Trophoblast cell (in vitro differentiated cells and primary cell): ENCODE results near the gene HOMER2.

Source experiments
- DNase-seq, 2 donors: peaks; one replicate each; pipeline ENCODE4 v3.0.0-alpha.2; 2016
- H2AFZ ChIP-seq: 2 replicates; pipeline ENCODE4 v1.6.1; 2013; ENCODE audit warnings: low read length, moderate library complexity, mild to moderate bottlenecking; ENCODE audit not compliant: insufficient read depth, poor library complexity
- H2AK5ac ChIP-seq: 2 replicates; pipeline ENCODE4 v1.6.1; 2013; ENCODE audit warnings: mild to moderate bottlenecking, low read length
- H2BK120ac ChIP-seq: 2 replicates; pipeline ENCODE4 v1.6.1; 2013; ENCODE audit warnings: low read length, mild to moderate bottlenecking, moderate library complexity; ENCODE audit not compliant: insufficient read depth, poor library complexity
- H2BK12ac ChIP-seq: 2 replicates; pipeline ENCODE4 v1.6.1; 2013; ENCODE audit warnings: mild to moderate bottlenecking, low read length, moderate library complexity
- H2BK5ac ChIP-seq: 2 replicates; pipeline ENCODE4 v1.6.1; 2013; ENCODE audit warnings: low read length, low read depth, moderate library complexity, mild to moderate bottlenecking; ENCODE audit not compliant: poor library complexity
- H3K14ac ChIP-seq: 2 replicates; pipeline ENCODE4 v1.6.1; 2013; ENCODE audit warnings: mild to moderate bottlenecking, low read length
- H3K18ac ChIP-seq: 2 replicates; pipeline ENCODE4 v1.6.1; 2013; ENCODE audit warnings: mild to moderate bottlenecking, low read length
- H3K23ac ChIP-seq: 2 replicates; pipeline ENCODE4 v1.6.1; 2013; ENCODE audit warnings: low read length
- H3K27ac ChIP-seq: 2 replicates; pipeline ENCODE4 v1.5.1; 2013; ENCODE audit warnings: low read depth, mild to moderate bottlenecking, inconsistent platforms, low read length, moderate library complexity
- H3K27me3 ChIP-seq: 2 replicates; pipeline ENCODE4 v1.6.1; 2013; ENCODE audit warnings: inconsistent platforms, mild to moderate bottlenecking, low read length, moderate library complexity; ENCODE audit not compliant: insufficient read depth
- H3K36me3 ChIP-seq, 2 experiments: 1 replicate in 1 of 2; 2 replicates in 1 of 2; pipeline ENCODE4 v1.6.1; 2013; ENCODE audit warnings: low read length in 2 of 2, mild to moderate bottlenecking in 2 of 2, moderate library complexity in 1 of 2; ENCODE audit not compliant: insufficient read depth in 2 of 2, control insufficient read depth in 1 of 2
- H3K4ac ChIP-seq: 2 replicates; pipeline ENCODE4 v1.6.1; 2013; ENCODE audit warnings: low read depth, mild to moderate bottlenecking, low read length, moderate library complexity
- H3K4me1 ChIP-seq, 2 experiments: 1 replicate in 1 of 2; 2 replicates in 1 of 2; pipeline ENCODE4 v1.6.1; 2013; ENCODE audit warnings: low read length in 2 of 2, mild to moderate bottlenecking in 2 of 2, moderate library complexity in 1 of 2; ENCODE audit not compliant: insufficient read depth in 2 of 2, control insufficient read depth in 1 of 2
- H3K4me2 ChIP-seq: 2 replicates; pipeline ENCODE4 v1.6.1; 2013; ENCODE audit warnings: inconsistent platforms, mild to moderate bottlenecking, low read length, moderate library complexity
- H3K4me3 ChIP-seq: 2 replicates; pipeline ENCODE4 v1.5.1; 2013; ENCODE audit warnings: mild to moderate bottlenecking, low read depth, low read length, inconsistent platforms
- H3K79me1 ChIP-seq: one replicate; pipeline ENCODE4 v1.6.1; 2013; ENCODE audit warnings: low read length
- H3K79me2 ChIP-seq: 2 replicates; pipeline ENCODE4 v1.6.1; 2013; ENCODE audit warnings: low read length, mild to moderate bottlenecking; ENCODE audit not compliant: control insufficient read depth, insufficient read depth, poor library complexity
- H3K9ac ChIP-seq: 2 replicates; pipeline ENCODE4 v1.6.1; 2013; ENCODE audit warnings: mild to moderate bottlenecking, low read length
- H3K9me3 ChIP-seq: 2 replicates; pipeline ENCODE4 v1.6.1; 2013; ENCODE audit warnings: low read depth, mild to moderate bottlenecking, control low read depth, inconsistent platforms, low read length; ENCODE audit not compliant: insufficient read depth
- H4K12ac ChIP-seq: 2 replicates; pipeline ENCODE4 v1.6.1; 2013; ENCODE audit warnings: low read depth, mild to moderate bottlenecking, low read length, moderate library complexity
- H4K8ac ChIP-seq: 2 replicates; pipeline ENCODE4 v1.6.1; 2013; ENCODE audit warnings: low read depth, mild to moderate bottlenecking, low read length, moderate library complexity
- H4K91ac ChIP-seq: one replicate; pipeline ENCODE4 v1.6.1; 2013; ENCODE audit warnings: low read depth, mild to moderate bottlenecking, low read length, moderate library complexity
- WGBS: extraction: QIAGEN DNeasy Blood & Tissue Kit; methylation state at CpG from one replicate; pipeline ENCODE4 v1.1.7; 2013; ENCODE audit warnings: missing lambda C conversion rate; ENCODE audit not compliant: insufficient read length, insufficient coverage; ENCODE audit errors: extremely low coverage; 5-methylcytosine and 5-hydroxymethylcytosine counted together

Gene HOMER2

GRCh38 chr15:82950295-82950694, 2.2 kb downstream of the HOMER2 start:
- no peak overlapping the region for H4K91ac ChIP-seq
- no peak overlapping the region for H2BK120ac ChIP-seq
- H3K23ac ChIP-seq = no peak overlapping the region
- H3K4me2 ChIP-seq = no peak overlapping the region
- no peaks in the 10 kb centered on the region for H3K36me3 ChIP-seq
- H2BK5ac ChIP-seq = no peak overlapping the region
- no peak overlapping the region for H3K18ac ChIP-seq
- H3K4ac ChIP-seq = no peak overlapping the region
- H3K4me1 ChIP-seq = peaks cover 3% of the 10 kb centered on the region in 2 experiments
- H3K9me3 ChIP-seq = peaks cover 2% of the 10 kb centered on the region
- H2AK5ac ChIP-seq = no peak overlapping the region
- DNase-seq = no peak
- no peak overlapping the region for H4K8ac ChIP-seq
- H4K12ac ChIP-seq = no peak overlapping the region
- H3K4me3 ChIP-seq = no peak overlapping the region
- no peak overlapping the region for H3K27ac ChIP-seq
- no peak overlapping the region for H2AFZ ChIP-seq
- H3K79me1 ChIP-seq = no peaks in the 10 kb centered on the region
- WGBS = no CpG with 5 or more reads among the region's 5 CpGs
- no peaks in the 10 kb centered on the region for H3K79me2 ChIP-seq
- H3K14ac ChIP-seq = no peak overlapping the region
- H2BK12ac ChIP-seq = no peak overlapping the region
- no peak overlapping the region for H3K9ac ChIP-seq
- peaks cover 27% of the 10 kb centered on the region for H3K27me3 ChIP-seq

GRCh38 chr15:82946155-82946701, 6.3 kb downstream of the HOMER2 start:
- Histone ChIP-seq H2BK120ac (no peak overlapping the region), H4K91ac (no peak overlapping the region), H3K27me3 (peaks cover 5% of the 10 kb centered on the region), H3K18ac (no peak overlapping the region), H3K27ac (no peak overlapping the region), H3K9me3 (peaks cover 4% of the 10 kb centered on the region), H3K79me2 (no peaks in the 10 kb centered on the region), H3K4ac (no peak overlapping the region), H2AFZ (no peak overlapping the region), H3K4me1 (peaks cover 0 to 4% of the 10 kb centered on the region in 2 experiments), H3K23ac (no peak overlapping the region), H4K12ac (no peak overlapping the region), H3K9ac (peak overlapping the region; percentile 32), H3K4me2 (no peak overlapping the region), H4K8ac (no peak overlapping the region), H2BK5ac (no peak overlapping the region), H2AK5ac (no peak overlapping the region), H2BK12ac (no peak overlapping the region), H3K4me3 (peak overlapping the region; percentile 46), H3K14ac (no peak overlapping the region), H3K36me3 (no peaks in the 10 kb centered on the region), H3K79me1 (no peaks in the 10 kb centered on the region)
- DNase-seq = no peak
- no CpG with 5 or more reads among the region's 8 CpGs for WGBS

GRCh38 chr15:82945326-82945725, 7.2 kb downstream of the HOMER2 start:
- peaks cover 4% of the 10 kb centered on the region for H3K9me3 ChIP-seq
- H2BK5ac ChIP-seq = no peak overlapping the region
- no peak overlapping the region for H4K12ac ChIP-seq
- H2BK12ac ChIP-seq = no peak overlapping the region
- H3K79me1 ChIP-seq = no peaks in the 10 kb centered on the region
- no peak overlapping the region for H3K4me3 ChIP-seq
- H3K23ac ChIP-seq = no peak overlapping the region
- no peak overlapping the region for H3K4ac ChIP-seq
- no peak overlapping the region for H3K4me2 ChIP-seq
- no peak overlapping the region for H3K14ac ChIP-seq
- no peak overlapping the region for H4K91ac ChIP-seq
- no peak overlapping the region for H2AK5ac ChIP-seq
- no peaks in the 10 kb centered on the region for H3K36me3 ChIP-seq
- no peak overlapping the region for H4K8ac ChIP-seq
- no peak overlapping the region for H3K18ac ChIP-seq
- peaks cover 4% of the 10 kb centered on the region for H3K27me3 ChIP-seq
- peaks cover 0 to 4% of the 10 kb centered on the region in 2 experiments for H3K4me1 ChIP-seq
- no peak overlapping the region for H2AFZ ChIP-seq
- H3K27ac ChIP-seq = no peak overlapping the region
- H3K9ac ChIP-seq = no peak overlapping the region
- H3K79me2 ChIP-seq = no peaks in the 10 kb centered on the region
- no peak overlapping the region for H2BK120ac ChIP-seq
- no peak for DNase-seq
- no CpG with 5 or more reads among the region's 5 CpGs for WGBS

- Histone ChIP-seq H3K9ac (no peak overlapping the region), H3K27ac (no peak overlapping the region), H3K79me1 (no peaks in the 10 kb centered on the region), H4K91ac (no peak overlapping the region), H3K9me3 (peaks cover 4% of the 10 kb centered on the region), H3K4me2 (no peak overlapping the region), H3K23ac (no peak overlapping the region), H3K4me3 (no peak overlapping the region), H3K14ac (no peak overlapping the region), H3K79me2 (no peaks in the 10 kb centered on the region), H3K18ac (no peak overlapping the region), H3K36me3 (no peaks in the 10 kb centered on the region), H2BK12ac (no peak overlapping the region), H4K8ac (no peak overlapping the region), H3K4me1 (peaks cover 0 to 4% of the 10 kb centered on the region in 2 experiments), H2AFZ (no peak overlapping the region), H2AK5ac (no peak overlapping the region), H3K27me3 (peaks cover 2% of the 10 kb centered on the region), H2BK5ac (no peak overlapping the region), H3K4ac (no peak overlapping the region), H4K12ac (no peak overlapping the region), H2BK120ac (no peak overlapping the region)
- no CpG with 5 or more reads among the region's 5 CpGs for WGBS
- peak in 1 of 2 donors; percentile 7 for DNase-seq
Measured at GRCh38 chr15:82944821-82945220, 7.7 kb downstream of the HOMER2 start.
